ENCODE data around the gene WWP2. TPM values are rescaled to one million over a fixed set of nuclear protein-coding genes. Genes with fewer than 3 reads are reported as not detected.

WWP2 gene
- total RNA-seq: 10 to 100 TPM; 11.4 to 23.9 (median 19.9) TPM
- 10 to 100 TPM; 28.8 to 59.0 (median 37.9) TPM for polyA plus RNA-seq

DNA sequence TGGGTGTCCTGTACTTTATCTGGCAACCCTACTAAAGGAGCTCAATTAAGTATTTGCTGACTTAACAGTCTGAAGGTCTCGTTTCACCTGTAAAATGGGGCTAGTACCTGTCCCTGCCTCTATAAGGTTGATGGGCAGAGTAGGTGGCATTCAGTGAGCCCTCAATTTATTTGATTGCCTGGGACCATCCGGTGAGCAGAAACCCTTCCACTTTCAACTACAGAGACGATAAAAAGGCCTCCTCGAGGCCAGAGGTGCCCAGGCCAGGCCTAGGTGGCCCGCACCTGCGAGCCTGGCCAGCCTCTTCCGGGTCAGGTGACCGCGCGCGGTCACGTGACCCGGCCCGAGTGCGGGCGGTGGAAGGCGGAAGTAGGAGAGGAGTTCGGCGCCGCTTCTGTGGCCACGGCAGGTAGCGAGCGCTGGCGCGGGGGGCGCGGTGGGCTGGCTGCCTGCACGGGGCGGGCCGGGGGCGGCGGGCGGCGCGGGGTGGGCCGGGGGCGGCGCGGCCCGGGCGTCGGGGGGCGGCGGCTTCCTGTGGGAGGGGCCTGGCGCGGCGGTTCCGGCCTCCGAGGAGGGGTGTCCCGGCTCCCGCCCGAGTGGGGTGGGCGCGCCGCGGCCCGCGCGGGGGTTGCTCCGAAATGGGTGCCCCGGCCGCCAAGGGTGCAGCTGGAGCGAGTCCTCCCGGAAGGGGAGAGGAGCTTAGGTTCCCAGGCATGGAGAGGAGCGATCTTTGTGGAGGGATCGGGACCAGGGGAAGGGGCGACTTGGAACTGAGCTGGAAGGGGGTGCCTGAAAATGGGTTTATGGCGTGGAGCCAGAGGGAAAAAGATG lies at the start of gene WWP2:
Gene WWP2, plus strand, starts transcription at position 350 of the 831 bp plus-strand sequence. CDS start 24,679 bp downstream, outside the sequence.
- 1 to 2% methylated on average over 68 of the region's 68 CpGs for WGBS, 2 donors
- TF ChIP-seq POLR2A (IDR thresholded peaks at IDR 0.05): peak; percentile 30 to 59
- no peak for TF ChIP-seq EP300 (IDR thresholded peaks at IDR 0.05)
- no peak for TF ChIP-seq CTCF (IDR thresholded peaks at IDR 0.05)
- peak; percentile 7 to 73 (median 61) for TF ChIP-seq POLR2AphosphoS5 (IDR thresholded peaks at IDR 0.05)
- Histone ChIP-seq H3K4me3 (peak within 1 kb of the TSS; percentile 63 to 94 (median 83)), H3K9me3 (no peaks in the 10 kb centered on the region), H3K4me1 (peaks cover 0 to 16% (median 11%) of the 10 kb centered on the region in 4 donors), H3K27ac (peak within 1 kb of the TSS; percentile 87 to 90 (median 89)), H3K36me3 (no peaks in the 10 kb centered on the region), H3K27me3 (no peaks in the 10 kb centered on the region)
- intact Hi-C loops (cut with DNase I): no loop called here
- peak; percentile 84 for DNase-seq

DNA sequence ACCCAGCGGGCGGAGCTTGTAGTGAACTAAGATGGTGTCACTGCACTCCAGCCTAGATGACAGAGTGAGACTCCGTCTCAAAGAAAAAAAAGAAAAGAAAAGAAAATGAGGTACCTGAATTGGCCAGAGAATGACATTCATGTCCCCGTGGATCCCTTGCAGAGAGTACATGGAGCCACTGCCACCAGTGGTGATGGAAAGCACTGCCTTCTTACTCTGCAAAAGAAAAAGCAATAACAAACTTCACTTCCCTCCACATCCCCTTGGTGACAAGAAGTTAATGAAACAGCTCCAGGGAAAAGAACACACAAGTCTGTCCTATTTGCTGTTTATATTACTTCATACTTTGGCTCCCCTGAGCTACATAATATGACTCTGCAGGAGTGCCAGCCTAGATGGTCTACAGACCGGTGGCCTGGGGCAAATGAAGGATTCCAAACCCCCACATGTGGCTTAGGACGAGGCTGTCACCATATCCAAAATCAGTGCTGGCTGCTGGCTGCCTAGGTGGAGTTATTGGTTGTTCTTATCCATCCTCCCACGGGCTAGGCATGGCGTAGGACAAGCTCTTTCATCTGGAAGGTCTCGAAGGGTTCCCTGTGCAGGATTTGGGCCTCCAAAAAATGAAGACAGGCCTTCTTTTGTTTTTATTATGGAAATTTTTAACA lies 49.1 kb upstream of the WWP2 start:
- TF ChIP-seq POLR2AphosphoS5 (IDR thresholded peaks at IDR 0.05) (no peak), CTCF (IDR thresholded peaks at IDR 0.05) (no peak), POLR2A (IDR thresholded peaks at IDR 0.05) (no peak), EP300 (IDR thresholded peaks at IDR 0.05) (no peak)
- no peak overlapping the region for H3K4me3 ChIP-seq
- whole genome bisulfite sequencing, 2 donors: 93 to 94% methylated on average over 9 of the region's 9 CpGs
- intact Hi-C loops (cut with DNase I): no loop called here
- H3K9me3 ChIP-seq: no peaks in the 10 kb centered on the region
- H3K36me3 ChIP-seq: peaks cover 0 to 21% (median 5%) of the 10 kb centered on the region in 4 donors
- no peaks in the 10 kb centered on the region for H3K27me3 ChIP-seq
- no peak overlapping the region for H3K27ac ChIP-seq
- peaks cover 0 to 18% (median 9%) of the 10 kb centered on the region in 4 donors for H3K4me1 ChIP-seq
- no peak for DNase-seq

DNA sequence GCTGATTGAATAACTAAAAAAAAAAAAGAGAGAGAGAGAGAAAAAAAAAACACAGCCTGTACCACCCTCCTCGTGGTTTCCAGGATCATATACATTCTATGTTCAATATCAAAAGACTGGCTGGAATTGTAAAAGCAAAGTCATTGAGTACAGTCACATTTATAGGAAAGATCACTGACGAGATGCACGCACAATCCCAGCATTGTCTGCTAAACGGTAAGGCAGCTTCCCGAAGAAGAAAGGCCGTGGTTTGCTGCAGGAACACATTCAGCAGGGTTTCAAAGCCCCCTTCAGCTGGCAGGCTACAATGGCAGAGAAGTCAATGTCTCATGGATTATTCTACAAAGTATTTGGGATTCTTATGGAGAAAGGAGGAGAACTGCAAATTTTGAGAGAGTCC lies 45.1 kb upstream of the WWP2 start:
- Histone ChIP-seq H3K27me3 (no peaks in the 10 kb centered on the region), H3K4me1 (no peaks in the 10 kb centered on the region), H3K4me3 (no peak overlapping the region), H3K9me3 (no peaks in the 10 kb centered on the region), H3K27ac (no peak overlapping the region), H3K36me3 (peaks cover 0 to 26% (median 7%) of the 10 kb centered on the region in 4 donors)
- no peak for TF ChIP-seq POLR2AphosphoS5 (IDR thresholded peaks at IDR 0.05)
- TF ChIP-seq CTCF (IDR thresholded peaks at IDR 0.05): no peak
- TF ChIP-seq EP300 (IDR thresholded peaks at IDR 0.05): no peak
- TF ChIP-seq POLR2A (IDR thresholded peaks at IDR 0.05): no peak
- 91 to 92% methylated on average over 6 of the region's 6 CpGs for WGBS, 2 donors
- intact Hi-C loops (cut with DNase I): no loop called here
- DNase-seq: no peak

DNA sequence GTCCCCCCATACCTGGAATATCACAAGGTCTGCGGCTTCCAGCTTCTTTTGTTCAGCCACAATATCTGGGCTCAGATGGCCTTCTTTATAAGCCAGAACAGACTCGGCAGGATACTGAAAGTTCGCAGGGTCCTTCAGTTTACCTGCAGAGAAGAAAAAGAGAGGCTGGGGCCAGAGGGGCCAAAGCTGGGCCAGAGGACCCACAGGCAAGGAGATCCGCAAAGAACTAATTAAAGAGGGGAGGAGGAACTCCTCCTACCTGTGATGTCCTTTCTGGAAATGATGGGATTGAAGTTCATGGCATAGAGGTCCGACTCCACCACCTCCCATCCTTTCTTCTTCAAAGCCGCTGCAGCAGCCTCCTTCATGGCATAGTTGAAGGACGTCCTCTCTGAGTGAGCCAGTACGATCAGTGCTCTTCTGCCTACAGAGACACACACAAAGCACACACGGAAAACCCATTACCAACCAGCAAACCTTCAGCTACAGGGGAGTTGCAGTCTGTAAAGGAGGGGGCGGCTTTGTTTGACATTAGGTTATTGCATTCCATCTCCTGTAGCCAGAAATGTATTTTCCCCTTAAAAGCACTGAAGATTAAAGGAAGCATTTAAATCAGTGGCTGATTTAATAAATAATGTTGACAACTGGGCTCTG lies 43.9 kb upstream of the WWP2 start:
- no peak for DNase-seq
- no peaks in the 10 kb centered on the region for H3K27me3 ChIP-seq
- intact Hi-C loops (cut with DNase I): no loop called here
- no peak overlapping the region for H3K4me3 ChIP-seq
- 84 to 87% methylated on average over 10 of the region's 10 CpGs for WGBS, 2 donors
- no peaks in the 10 kb centered on the region for H3K9me3 ChIP-seq
- H3K36me3 ChIP-seq: peaks cover 0 to 26% (median 7%) of the 10 kb centered on the region in 4 donors
- no peak overlapping the region for H3K27ac ChIP-seq
- TF ChIP-seq EP300 (IDR thresholded peaks at IDR 0.05) (no peak), POLR2AphosphoS5 (IDR thresholded peaks at IDR 0.05) (no peak), CTCF (IDR thresholded peaks at IDR 0.05) (no peak), POLR2A (IDR thresholded peaks at IDR 0.05) (no peak)
- no peaks in the 10 kb centered on the region for H3K4me1 ChIP-seq

Data from sigmoid colon (tissue), 7 donors.